H1 (cell line): ENCODE data around the gene PTGER3. TPM values are rescaled to one million over a fixed set of nuclear protein-coding genes. Genes with fewer than 3 reads are reported as not detected.

Source experiments
- CTCF ChIA-PET: fragments of 300-600 bp; sonication (Branson Sonifier 250); formaldehyde crosslinking; loops from one replicate; lab custom pipeline; 2021; ENCODE audit not compliant: partially characterized antibody; lab: Charles Lee
- POLR2A ChIA-PET: fragments of 300-600 bp; sonication (Branson Sonifier 250); formaldehyde crosslinking; loops from one replicate; lab custom pipeline; 2021; ENCODE audit warnings: inconsistent platforms; ENCODE audit not compliant: partially characterized antibody; lab: Charles Lee
- DNase-seq, 2 experiments: peaks; one replicate each; pipeline versions ENCODE4 v3.0.0 to v3.0.0-alpha.2; 2010 to 2022; ENCODE audit warnings: low spot score in 2 of 2, low read depth in 1 of 2, mixed read lengths in 1 of 2
- FAIRE-seq: peaks from 2 replicates; lab custom pipeline; 2011; peaks lifted over from hg19 to GRCh38; lab: Jason Lieb, UNC
- H2AFZ ChIP-seq: 2 replicates; pipeline ENCODE4 v1.8.1; 2012; ENCODE audit warnings: low read length, inconsistent platforms
- H2AK5ac ChIP-seq: 2 replicates; pipeline ENCODE4 v1.6.1; 2013; ENCODE audit warnings: low read depth, low read length
- H2BK120ac ChIP-seq: replicated peaks from 2 replicates; pipeline ENCODE3; 2013; ENCODE audit warnings: low read depth, low read length, inconsistent platforms
- H2BK12ac ChIP-seq: 2 replicates; pipeline ENCODE4 v1.6.1; 2013; ENCODE audit warnings: low read depth, low read length
- H2BK15ac ChIP-seq: 2 replicates; pipeline ENCODE4 v1.6.1; 2013; ENCODE audit warnings: low read length
- H2BK20ac ChIP-seq: 2 replicates; pipeline ENCODE4 v1.6.1; 2013; ENCODE audit warnings: low read length
- H2BK5ac ChIP-seq: 2 replicates; pipeline ENCODE4 v1.6.1; 2013; ENCODE audit warnings: low read depth, low read length
- H3K14ac ChIP-seq: 2 replicates; pipeline ENCODE4 v1.6.1; 2013; ENCODE audit warnings: inconsistent platforms; ENCODE audit not compliant: insufficient read length
- H3K18ac ChIP-seq: 2 replicates; pipeline ENCODE4 v1.6.1; 2013; ENCODE audit warnings: low read length; ENCODE audit errors: extremely low read depth
- H3K23ac ChIP-seq: 2 replicates; pipeline ENCODE4 v1.6.1; 2013; ENCODE audit warnings: inconsistent platforms; ENCODE audit not compliant: insufficient read length
- H3K23me2 ChIP-seq: 2 replicates; pipeline ENCODE4 v1.6.1; 2013; ENCODE audit warnings: low read depth, low read length
- H3K27ac ChIP-seq: 2 replicates; pipeline ENCODE4 v1.6.1; 2011; ENCODE audit warnings: low read depth, low read length, inconsistent platforms
- H3K27me3 ChIP-seq, 4 experiments: replicated peaks in 1 of 4; 1 replicate in 1 of 4; 2 replicates in 3 of 4; pipeline versions ENCODE4 v1.6.1 to v1.8.1; 2011 to 2013; ENCODE audit warnings: low read length in 3 of 4, mild to moderate bottlenecking in 3 of 4, inconsistent platforms in 2 of 4, mixed read lengths in 2 of 4, moderate library complexity in 1 of 4; ENCODE audit not compliant: control insufficient read depth in 3 of 4, insufficient read depth in 3 of 4; ENCODE audit errors: extremely low read depth in 1 of 4
- H3K36me3 ChIP-seq, 4 experiments: 2 replicates each; pipeline versions ENCODE4 v1.6.1 to v1.8.1; 2011 to 2013; ENCODE audit warnings: mild to moderate bottlenecking in 4 of 4, low read length in 3 of 4, moderate library complexity in 2 of 4, control low read depth in 1 of 4, inconsistent platforms in 1 of 4; ENCODE audit not compliant: insufficient read depth in 4 of 4, control insufficient read depth in 2 of 4
- H3K4ac ChIP-seq: replicated peaks from 2 replicates; pipeline ENCODE3; 2013; ENCODE audit warnings: low read length, low read depth, mixed read lengths, inconsistent platforms; ENCODE audit not compliant: insufficient read length
- H3K4me1 ChIP-seq, 4 experiments: replicated peaks in 1 of 4; 1 replicate in 1 of 4; 2 replicates in 3 of 4; pipeline versions ENCODE4 v1.6.1 to v1.8.1; 2011 to 2013; ENCODE audit warnings: low read length in 3 of 4, inconsistent platforms in 2 of 4, mixed read lengths in 1 of 4; ENCODE audit not compliant: insufficient read depth in 4 of 4, control insufficient read depth in 3 of 4
- H3K4me2 ChIP-seq, 2 experiments: 2 replicates each; pipeline versions ENCODE4 v1.6.1 to v1.8.1; 2011 to 2013; ENCODE audit warnings: low read depth in 2 of 2, low read length in 2 of 2, control low read depth in 1 of 2, inconsistent platforms in 1 of 2, mild to moderate bottlenecking in 1 of 2; ENCODE audit not compliant: insufficient read depth in 1 of 2
- H3K4me3 ChIP-seq, 4 experiments: fragments of 200-600, 300-600 bp in 1 of 4; sonication (generic), shearing (Covaris generic), sonication (Bioruptor Twin) in 1 of 4; 2 replicates each; pipeline versions ENCODE4 v1.5.1 to v1.8.1; 2011 to 2016; ENCODE audit warnings: low read length in 4 of 4, low read depth in 3 of 4, control low read depth in 2 of 4, inconsistent platforms in 2 of 4, mild to moderate bottlenecking in 2 of 4, mixed read lengths in 1 of 4, moderate library complexity in 1 of 4; ENCODE audit not compliant: insufficient read depth in 2 of 4; ENCODE audit errors: extremely low read depth in 1 of 4
- H3K56ac ChIP-seq: replicated peaks from 2 replicates; pipeline ENCODE3; 2013; ENCODE audit warnings: low read depth, mild to moderate bottlenecking, mixed read lengths, low read length, inconsistent platforms; ENCODE audit not compliant: insufficient read length
- H3K79me1 ChIP-seq: 2 replicates; pipeline ENCODE4 v1.6.1; 2013; ENCODE audit warnings: low read depth, low read length, control low read depth
- H3K79me2 ChIP-seq, 2 experiments: 2 replicates each; pipeline versions ENCODE4 v1.6.1 to v1.8.1; 2012 to 2013; ENCODE audit warnings: low read length in 2 of 2, mild to moderate bottlenecking in 2 of 2, inconsistent platforms in 1 of 2; ENCODE audit not compliant: insufficient read depth in 2 of 2, control insufficient read depth in 1 of 2
- H3K9ac ChIP-seq, 4 experiments: replicated peaks in 1 of 4; 1 replicate in 1 of 4; 2 replicates in 3 of 4; pipeline versions ENCODE4 v1.6.1 to v1.8.1; 2011 to 2013; ENCODE audit warnings: low read depth in 3 of 4, low read length in 3 of 4, control low read depth in 2 of 4, mild to moderate bottlenecking in 2 of 4, moderate library complexity in 2 of 4, inconsistent platforms in 1 of 4; ENCODE audit errors: extremely low read depth in 1 of 4
- H3K9me3 ChIP-seq, 2 experiments: 2 replicates each; pipeline versions ENCODE4 v1.6.1 to v1.8.1; 2012 to 2013; ENCODE audit warnings: mild to moderate bottlenecking in 2 of 2, moderate library complexity in 2 of 2, control low read depth in 1 of 2, inconsistent platforms in 1 of 2, low read depth in 1 of 2, low read length in 1 of 2, mixed read lengths in 1 of 2; ENCODE audit not compliant: insufficient read depth in 2 of 2
- H4K20me1 ChIP-seq, 2 experiments: replicated peaks in 1 of 2; 2 replicates each; pipeline versions ENCODE3 to v1.8.1; 2011 to 2013; ENCODE audit warnings: inconsistent platforms in 2 of 2, low read length in 2 of 2, mild to moderate bottlenecking in 1 of 2; ENCODE audit not compliant: insufficient read depth in 2 of 2, control insufficient read depth in 1 of 2
- H4K5ac ChIP-seq: 2 replicates; pipeline ENCODE4 v1.6.1; 2013; ENCODE audit warnings: low read length, low read depth, mixed read lengths, inconsistent platforms; ENCODE audit not compliant: insufficient read length
- H4K8ac ChIP-seq: 2 replicates; pipeline ENCODE4 v1.8.0; 2013; ENCODE audit warnings: mild to moderate bottlenecking, moderate library complexity, low read length, inconsistent platforms; ENCODE audit not compliant: insufficient read depth; ENCODE audit errors: extremely low read depth
- H4K91ac ChIP-seq: replicated peaks from 2 replicates; pipeline ENCODE3; 2013; ENCODE audit warnings: low read length, mixed read lengths, inconsistent platforms; ENCODE audit not compliant: insufficient read length
- EP300 ChIP-seq, 2 experiments: IDR thresholded peaks; 1 replicate in 1 of 2; 2 replicates in 1 of 2; pipeline ENCODE4 v1.6.1; 2011 to 2012; ENCODE audit warnings: low read depth in 2 of 2, low read length in 2 of 2, mild to moderate bottlenecking in 2 of 2, borderline replicate concordance in 1 of 2, inconsistent platforms in 1 of 2, moderate library complexity in 1 of 2
- polyA plus RNA-seq, 7 experiments: library from polyadenylated mRNA; depleted of rRNA in 3 of 7; stranded (reverse) in 5 of 7; unstranded in 2 of 7; fragments of >200 nt in 5 of 7; fragments of 200-250 nt in 2 of 7; gene quantifications; 1 replicate in 5 of 7; 2 replicates in 1 of 7; 4 replicates in 1 of 7; pipeline versions ENCODE4 v1.2.1 to v1.2.3, GENCODE V29; 2011 to 2013; ENCODE audit warnings: missing spikeins in 2 of 7, mixed read lengths in 2 of 7
- total RNA-seq: library from RNA; stranded (reverse); fragmentation: NEBNext Ultra II Directional; extraction: Animal tissue kit (Norgen Biotek cat#: 25700); gene quantifications from 2 replicates; pipeline ENCODE4 v1.2.1, GENCODE V29; 2021
- TF ChIP-seq, protein P1 (sequence below), 3 experiments: IDR thresholded peaks; 1 replicate in 2 of 3; 2 replicates in 1 of 3; pipeline versions ENCODE4 v1.5.1 to v1.6.1; 2011; ENCODE audit warnings: low read length in 3 of 3, mild to moderate bottlenecking in 3 of 3, inconsistent platforms in 2 of 3, low read depth in 1 of 3, moderate library complexity in 1 of 3; ENCODE audit not compliant: insufficient read depth in 1 of 3; ENCODE audit errors: control extremely low read depth in 1 of 3

Gene PTGER3
- total and polyA plus RNA-seq, 2 of the 8 experiments (the other 6 are each of a cell fraction or from before 2014, with no cell fraction given), result 0.38 to 0.82 TPM

DNA sequence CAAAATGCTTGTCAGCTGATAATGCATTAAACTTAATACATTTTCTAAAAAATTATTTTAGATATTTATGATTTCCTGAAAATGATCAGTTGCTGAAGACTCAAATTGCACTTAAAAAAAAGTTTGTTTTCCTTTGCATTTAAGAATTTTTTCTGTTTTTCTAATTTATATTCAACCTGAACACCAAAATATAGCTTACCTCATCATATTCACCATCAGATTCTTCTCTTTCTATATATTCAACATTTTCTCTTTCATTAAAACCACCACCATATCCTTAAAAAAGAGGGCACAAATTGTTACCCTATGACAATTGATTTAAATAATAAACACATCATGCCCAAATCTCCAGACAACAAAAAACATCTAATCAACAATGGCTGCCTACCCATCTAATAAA is 24.7 kb upstream of the PTGER3 start:
- CTCF ChIA-PET, result no interaction called here
- no peak overlapping the region for H3K4me2 ChIP-seq
- H3K18ac ChIP-seq, result no peak overlapping the region
- no peak overlapping the region for H3K23ac ChIP-seq
- no peak for DNase-seq
- no peak for TF ChIP-seq EP300 (IDR thresholded peaks at IDR 0.05; ENCODE audit: borderline replicate concordance in 1 of 2, low read depth in 2 of 2, low read length in 2 of 2)
- TF ChIP-seq, protein P1, sequence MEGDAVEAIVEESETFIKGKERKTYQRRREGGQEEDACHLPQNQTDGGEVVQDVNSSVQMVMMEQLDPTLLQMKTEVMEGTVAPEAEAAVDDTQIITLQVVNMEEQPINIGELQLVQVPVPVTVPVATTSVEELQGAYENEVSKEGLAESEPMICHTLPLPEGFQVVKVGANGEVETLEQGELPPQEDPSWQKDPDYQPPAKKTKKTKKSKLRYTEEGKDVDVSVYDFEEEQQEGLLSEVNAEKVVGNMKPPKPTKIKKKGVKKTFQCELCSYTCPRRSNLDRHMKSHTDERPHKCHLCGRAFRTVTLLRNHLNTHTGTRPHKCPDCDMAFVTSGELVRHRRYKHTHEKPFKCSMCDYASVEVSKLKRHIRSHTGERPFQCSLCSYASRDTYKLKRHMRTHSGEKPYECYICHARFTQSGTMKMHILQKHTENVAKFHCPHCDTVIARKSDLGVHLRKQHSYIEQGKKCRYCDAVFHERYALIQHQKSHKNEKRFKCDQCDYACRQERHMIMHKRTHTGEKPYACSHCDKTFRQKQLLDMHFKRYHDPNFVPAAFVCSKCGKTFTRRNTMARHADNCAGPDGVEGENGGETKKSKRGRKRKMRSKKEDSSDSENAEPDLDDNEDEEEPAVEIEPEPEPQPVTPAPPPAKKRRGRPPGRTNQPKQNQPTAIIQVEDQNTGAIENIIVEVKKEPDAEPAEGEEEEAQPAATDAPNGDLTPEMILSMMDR (IDR thresholded peaks at IDR 0.05; ENCODE audit: control extremely low read depth in 1 of 3, insufficient read depth in 1 of 3, low read depth in 1 of 3, low read length in 3 of 3), result no peak
- TF ChIP-seq, all 59 proteins: peak for 0
- H3K27ac ChIP-seq, result no peak overlapping the region
- no peak overlapping the region for H2AK5ac ChIP-seq
- no peak overlapping the region for H3K14ac ChIP-seq
- peaks cover 0 to 38% of the 10 kb centered on the region in 2 experiments; a peak in 2 of 4 replicates for H3K79me2 ChIP-seq
- H2BK15ac ChIP-seq, result no peak overlapping the region
- FAIRE-seq, result no peak
- no peaks in the 10 kb centered on the region for H3K4me1 ChIP-seq
- peaks cover 3 to 11% of the 10 kb centered on the region in 2 experiments for H4K20me1 ChIP-seq
- H2BK120ac ChIP-seq, result no peak overlapping the region
- H3K9me3 ChIP-seq, result no peaks in the 10 kb centered on the region
- H3K56ac ChIP-seq, result no peak overlapping the region
- no peaks in the 10 kb centered on the region; the same call in 1 of the 2 replicates for H3K23me2 ChIP-seq
- H3K27me3 ChIP-seq, result no peaks in the 10 kb centered on the region
- no peak overlapping the region for H4K91ac ChIP-seq
- no peaks in the 10 kb centered on the region for H3K79me1 ChIP-seq
- peaks cover 33 to 91% (median 72%) of the 10 kb centered on the region in 4 experiments for H3K36me3 ChIP-seq
- H3K9ac ChIP-seq, result no peak overlapping the region
- no peak overlapping the region for H3K4me3 ChIP-seq
- H2BK20ac ChIP-seq, result no peak overlapping the region
- POLR2A ChIA-PET, result interaction anchor here (1.3 to 4.7 kb wide), 2 partner anchors 8 to 9 kb away, joined by 4 to 26 read pairs; partner anchors contain the start of gene ZRANB2
- H2BK5ac ChIP-seq, result no peak overlapping the region
- H2BK12ac ChIP-seq, result no peak overlapping the region
- no peak overlapping the region for H2AFZ ChIP-seq
- H4K8ac ChIP-seq, result no peak overlapping the region
- no peak overlapping the region for H4K5ac ChIP-seq
- no peak overlapping the region for H3K4ac ChIP-seq
